DMS153 (cell line): ENCODE measurements around the gene POLDIP2.

ENCODE experiments used
- DNase-seq: peaks from one replicate; lab custom pipeline; 2025; lab: John Stamatoyannopoulos, UW

POLDIP2 gene

GRCh38 chr17:28390141-28390540 is 32.8 kb upstream of the POLDIP2 start:
- DNase-seq = no peak

DNA sequence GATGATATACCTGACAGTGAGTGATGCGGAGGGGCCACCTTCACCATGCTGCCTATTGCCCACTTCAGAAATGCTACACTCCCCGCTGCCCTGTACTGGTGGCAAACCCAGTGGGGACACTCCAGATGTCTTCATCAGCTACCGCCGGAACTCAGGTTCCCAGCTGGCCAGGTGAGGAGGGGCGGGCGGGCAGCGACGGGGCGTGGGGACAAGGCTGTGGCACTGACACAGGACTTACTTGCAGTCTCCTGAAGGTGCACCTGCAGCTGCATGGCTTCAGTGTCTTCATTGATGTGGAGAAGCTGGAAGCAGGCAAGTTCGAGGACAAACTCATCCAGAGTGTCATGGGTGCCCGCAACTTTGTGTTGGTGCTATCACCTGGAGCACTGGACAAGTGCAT is 30.8 kb upstream of the POLDIP2 start:
- no peak for DNase-seq

DNA sequence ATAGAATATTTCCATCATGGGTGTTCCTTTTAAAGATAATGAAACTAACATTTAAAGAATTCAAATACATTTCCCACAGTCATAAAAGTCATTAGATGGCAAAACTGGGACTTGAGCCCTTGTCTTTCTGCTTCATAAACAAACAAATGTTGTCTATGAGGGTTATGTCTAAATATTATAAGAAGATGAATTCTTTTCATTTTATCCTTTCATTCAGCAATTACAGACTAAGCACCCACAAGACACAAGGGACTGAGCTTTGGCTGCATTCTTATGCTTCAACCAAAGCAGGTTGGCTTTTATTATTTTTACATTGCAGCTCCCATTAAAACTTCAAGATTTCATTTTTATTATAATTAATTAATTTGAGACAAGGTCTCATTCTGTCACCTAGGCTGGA is 29.1 kb upstream of the POLDIP2 start:
- DNase-seq = no peak

GRCh38 chr17:28385406-28385805 is 28.1 kb upstream of the POLDIP2 start:
- DNase-seq = no peak

DNA sequence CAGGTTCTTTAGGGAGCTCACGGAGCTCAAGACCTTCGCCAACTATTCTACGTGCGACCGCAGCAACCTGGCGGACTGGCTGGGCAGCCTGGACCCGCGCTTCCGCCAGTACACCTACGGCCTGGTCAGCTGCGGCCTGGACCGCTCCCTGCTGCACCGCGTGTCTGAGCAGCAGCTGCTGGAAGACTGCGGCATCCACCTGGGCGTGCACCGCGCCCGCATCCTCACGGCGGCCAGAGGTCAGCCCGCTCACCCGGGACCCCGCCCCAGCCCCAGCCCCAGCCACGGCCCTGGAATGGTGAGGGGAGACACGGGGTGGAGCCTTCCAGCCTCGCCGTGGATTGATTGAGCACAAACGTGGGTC is 27.7 kb upstream of the POLDIP2 start:
- DNase-seq = no peak

DNA sequence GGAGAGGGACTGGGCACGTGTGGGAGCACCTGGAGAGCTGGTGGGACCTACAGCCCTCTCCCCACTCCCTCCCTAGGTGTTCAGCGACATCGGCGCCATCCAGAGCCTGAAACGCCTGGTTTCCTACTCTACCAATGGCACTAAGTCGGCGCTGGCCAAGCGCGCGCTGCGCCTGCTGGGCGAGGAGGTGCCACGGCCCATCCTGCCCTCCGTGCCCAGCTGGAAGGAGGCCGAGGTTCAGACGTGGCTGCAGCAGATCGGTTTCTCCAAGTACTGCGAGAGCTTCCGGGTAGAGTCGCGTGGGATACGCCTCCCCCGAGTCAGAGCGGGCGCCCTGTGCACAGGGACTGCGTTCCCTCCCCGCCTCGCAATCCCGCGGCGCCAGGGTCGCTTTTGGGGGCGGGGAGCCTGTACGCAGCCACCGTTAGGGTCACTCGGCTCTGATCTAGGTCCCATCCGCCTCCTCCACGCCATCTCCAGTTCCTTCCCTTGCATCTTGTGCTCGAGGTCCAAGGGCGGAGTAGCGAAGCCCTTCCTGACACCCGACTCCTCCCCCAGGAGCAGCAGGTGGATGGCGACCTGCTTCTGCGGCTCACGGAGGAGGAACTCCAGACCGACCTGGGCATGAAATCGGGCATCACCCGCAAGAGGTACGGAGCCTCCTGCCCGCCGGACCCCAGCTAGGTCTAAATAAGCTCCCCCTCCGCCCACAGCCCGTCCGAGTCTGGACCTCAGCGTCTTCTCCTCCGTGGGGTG is 27.1 kb upstream of the POLDIP2 start:
- DNase-seq = peak; percentile 77

- DNase-seq = no peak
Observed at GRCh38 chr17:28381141-28381825, 24.0 kb upstream of the POLDIP2 start.

- DNase-seq = no peak
Observed at GRCh38 chr17:28379814-28380801, 22.8 kb upstream of the POLDIP2 start.

DNA sequence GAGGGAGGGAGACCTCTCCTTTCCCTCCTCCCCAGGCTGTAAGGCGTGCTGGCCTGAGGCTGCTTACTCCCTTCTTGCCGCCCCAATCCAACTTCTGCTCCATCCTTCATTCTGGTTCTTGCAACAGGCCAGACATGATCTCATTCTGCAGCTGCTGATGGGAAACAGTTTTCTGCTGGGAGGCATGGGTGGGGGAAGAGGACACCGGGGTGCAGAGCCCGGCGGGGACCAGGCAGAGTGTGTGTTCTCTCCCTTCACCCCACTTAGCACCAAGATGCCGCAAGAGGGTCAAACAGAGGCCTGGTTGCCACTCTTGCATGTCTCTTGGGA is 15.6 kb upstream of the POLDIP2 start:
- DNase-seq = no peak

- DNase-seq = no peak
Observed at GRCh38 chr17:28372203-28372944, 15.0 kb upstream of the POLDIP2 start.

GRCh38 chr17:28371245-28372202 is 14.2 kb upstream of the POLDIP2 start, which contains the start of gene SARM1:
SARM1 (plus strand) TSS chr17:28371694; CDS start chr17:28372033, 339 bp downstream.
- DNase-seq = peak; percentile 90

- no peak for DNase-seq
Observed at GRCh38 chr17:28370744-28371103, 13.4 kb upstream of the POLDIP2 start.

DNA sequence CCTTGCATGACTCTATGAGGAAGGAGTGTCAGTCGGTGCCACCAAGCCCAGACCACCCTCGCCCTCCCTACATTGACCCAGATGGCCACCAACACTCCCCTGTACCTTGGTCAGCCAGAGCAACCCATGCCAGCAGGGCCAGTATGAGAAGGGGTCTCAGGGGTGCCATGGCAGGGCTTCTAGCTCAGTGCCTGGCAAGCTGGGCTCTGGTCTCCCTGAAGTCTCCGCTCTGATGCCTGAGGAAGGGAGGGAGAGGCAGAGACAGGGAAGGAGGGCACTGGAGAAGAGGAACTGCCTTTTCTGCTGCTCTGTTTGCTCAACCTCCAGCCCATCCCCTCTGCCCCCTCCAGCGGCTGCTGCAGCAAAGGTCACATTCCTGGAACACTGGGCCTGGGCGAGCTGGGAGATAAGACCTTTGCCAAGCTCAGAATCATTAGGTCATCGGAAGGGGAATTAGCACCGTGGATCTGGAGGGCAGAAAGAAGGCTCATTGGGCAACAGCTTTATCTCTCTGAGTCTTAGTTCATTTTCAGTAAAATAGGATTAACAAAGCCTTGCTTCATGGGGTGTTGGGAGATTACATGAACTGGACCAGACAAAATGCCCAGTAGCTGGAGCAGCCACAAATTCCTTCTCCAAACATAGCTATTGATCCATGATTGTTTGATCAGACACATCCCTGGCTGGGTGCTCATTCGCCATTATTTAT is 12.9 kb upstream of the POLDIP2 start, which contains the start of gene VTN:
VTN (minus strand) TSS at position 273 of the 709 bp plus-strand sequence; CDS start at position 169, 104 bp downstream.
- DNase-seq = peak; percentile 44

- no peak for DNase-seq
Observed at GRCh38 chr17:28369684-28370034, 12.3 kb upstream of the POLDIP2 start.

- no peak for DNase-seq
Observed at GRCh38 chr17:28368915-28369683, 11.8 kb upstream of the POLDIP2 start.

- no peak for DNase-seq
Observed at GRCh38 chr17:28368306-28368831, 11.0 kb upstream of the POLDIP2 start.

DNA sequence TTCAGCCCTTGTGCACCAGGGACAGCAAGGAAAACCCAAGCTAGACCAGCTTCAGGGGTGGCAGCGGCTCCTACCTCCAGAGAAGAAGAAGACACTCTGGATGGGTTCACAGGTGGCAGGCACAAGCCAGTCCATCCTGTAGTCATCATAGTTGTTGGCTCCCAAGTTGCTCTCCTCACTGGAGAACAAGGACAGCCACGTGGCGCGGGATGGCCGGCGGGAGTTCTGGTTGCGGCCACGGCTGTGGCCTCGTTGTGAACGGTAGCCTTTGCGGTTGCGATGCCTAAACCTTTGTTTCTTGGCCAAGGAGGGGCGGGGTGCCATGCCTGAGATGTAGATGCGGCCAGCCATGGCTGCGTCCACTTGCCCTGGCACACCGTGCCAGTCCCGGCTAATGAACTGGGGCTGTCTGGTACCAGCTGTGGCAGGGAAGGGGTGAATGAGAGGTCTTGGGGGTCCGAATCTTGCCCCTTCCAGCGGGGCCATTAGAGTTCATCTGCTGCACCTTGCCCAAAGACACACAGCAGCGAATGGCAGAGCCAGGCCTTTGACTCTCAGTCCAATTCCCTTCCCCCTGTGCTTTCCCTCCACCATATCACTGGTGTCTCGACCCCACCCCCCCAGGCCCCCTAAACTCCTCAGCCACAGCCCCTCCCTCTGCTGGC is 10.4 kb upstream of the POLDIP2 start:
- no peak for DNase-seq

GRCh38 chr17:28366605-28367004 is 9.3 kb upstream of the POLDIP2 start:
- DNase-seq = no peak
